PC-3 (cell line): ENCODE measurements around the gene LIN7A.

Source experiments
- CTCF ChIP-seq: fragments of 300-600 bp; sonication (generic); conservative IDR thresholded peaks from 2 replicates; pipeline ENCODE4 v1.5.1; 2017; ENCODE audit warnings: antibody characterized with exemption, low read depth, mild to moderate bottlenecking, low read length
- EZH2 ChIP-seq: fragments of 300-600 bp; sonication (generic); IDR thresholded peaks from one replicate; pipeline ENCODE4 v1.6.1; 2017; ENCODE audit warnings: antibody characterized with exemption, mild to moderate bottlenecking, low read length; ENCODE audit not compliant: unreplicated experiment
- EZH2phosphoT487 ChIP-seq: fragments of 300-600 bp; sonication (generic); IDR thresholded peaks from 2 replicates; pipeline ENCODE4 v1.6.1; 2018; ENCODE audit warnings: mild to moderate bottlenecking, antibody characterized with exemption, low read length, borderline replicate concordance

DNA sequence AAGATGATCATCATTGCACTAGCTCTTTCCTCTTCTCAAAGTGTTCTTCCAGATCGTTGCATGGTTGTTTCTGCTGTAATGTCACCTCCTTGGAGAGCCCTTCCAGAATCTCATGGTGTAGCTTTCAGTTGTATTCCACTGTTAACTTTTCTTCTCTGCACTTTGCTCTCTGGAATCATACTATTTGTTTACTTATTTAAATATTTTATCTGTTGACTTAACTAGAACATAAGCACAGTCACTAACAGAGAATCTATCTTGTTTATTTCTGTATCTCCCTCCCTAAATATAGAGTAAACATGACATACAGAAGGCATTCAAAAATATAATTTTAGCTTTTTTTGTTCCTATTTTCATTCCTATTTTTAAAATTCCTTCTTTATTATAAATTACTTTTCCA, 11.8 kb downstream of the LIN7A start:
- no peak for TF ChIP-seq CTCF
- TF ChIP-seq EZH2: no peak
- TF ChIP-seq EZH2phosphoT487: no peak
